Muscle of leg (tissue), 11 donors: Measurements from ENCODE around the gene SLC22A31. TPM values are rescaled to one million over a fixed set of nuclear protein-coding genes. Genes with fewer than 3 reads are reported as not detected.

Experiments
- DNase-seq: peaks from one replicate; pipeline ENCODE4 v3.0.0; 2013
- H3K27ac ChIP-seq: one replicate; pipeline ENCODE4 v1.5.1; 2013; ENCODE audit warnings: mild to moderate bottlenecking, low read length, control low read depth
- H3K27me3 ChIP-seq: one replicate; pipeline ENCODE4 v1.6.1; 2013; ENCODE audit warnings: low read length; ENCODE audit not compliant: control insufficient read depth, insufficient read depth
- H3K36me3 ChIP-seq: one replicate; pipeline ENCODE4 v1.6.1; 2013; ENCODE audit warnings: low read length; ENCODE audit not compliant: control insufficient read depth, insufficient read depth
- H3K4me1 ChIP-seq: one replicate; pipeline ENCODE4 v1.6.1; 2013; ENCODE audit warnings: low read length; ENCODE audit not compliant: control insufficient read depth, insufficient read depth
- H3K4me3 ChIP-seq: one replicate; pipeline ENCODE4 v1.5.1; 2013; ENCODE audit warnings: low read length, control low read depth
- H3K9me3 ChIP-seq: replicated peaks from 2 replicates; pipeline ENCODE4 v1.6.1; 2013; ENCODE audit warnings: low read depth, low read length; ENCODE audit not compliant: control insufficient read depth
- WGBS: methylation state at CpG from one replicate; pipeline ENCODE4 v1.1.5; 2013; ENCODE audit warnings: missing lambda C conversion rate; ENCODE audit not compliant: insufficient coverage; 5-methylcytosine and 5-hydroxymethylcytosine counted together
- polyA plus RNA-seq, 8 donors: library from polyadenylated mRNA; unstranded; fragments of 120-200 nt; gene quantifications; one replicate each; pipeline versions ENCODE4 v1.2.1 to v1.2.3, GENCODE V29; 2013; ENCODE audit warnings: inconsistent platforms in 1 of 8, low replicate concordance in 1 of 8; ENCODE audit not compliant: insufficient read length in 8 of 8, insufficient read depth in 1 of 8
- total RNA-seq: library from RNA; stranded (reverse); fragments of 120-200 nt; gene quantifications from one replicate; pipeline ENCODE4 v1.2.4, GENCODE V29; 2013

Gene SLC22A31
- total and polyA plus RNA-seq, 9 donors, result 0.70 to 5.5 (median 1.9) TPM; not detected in 1

DNA sequence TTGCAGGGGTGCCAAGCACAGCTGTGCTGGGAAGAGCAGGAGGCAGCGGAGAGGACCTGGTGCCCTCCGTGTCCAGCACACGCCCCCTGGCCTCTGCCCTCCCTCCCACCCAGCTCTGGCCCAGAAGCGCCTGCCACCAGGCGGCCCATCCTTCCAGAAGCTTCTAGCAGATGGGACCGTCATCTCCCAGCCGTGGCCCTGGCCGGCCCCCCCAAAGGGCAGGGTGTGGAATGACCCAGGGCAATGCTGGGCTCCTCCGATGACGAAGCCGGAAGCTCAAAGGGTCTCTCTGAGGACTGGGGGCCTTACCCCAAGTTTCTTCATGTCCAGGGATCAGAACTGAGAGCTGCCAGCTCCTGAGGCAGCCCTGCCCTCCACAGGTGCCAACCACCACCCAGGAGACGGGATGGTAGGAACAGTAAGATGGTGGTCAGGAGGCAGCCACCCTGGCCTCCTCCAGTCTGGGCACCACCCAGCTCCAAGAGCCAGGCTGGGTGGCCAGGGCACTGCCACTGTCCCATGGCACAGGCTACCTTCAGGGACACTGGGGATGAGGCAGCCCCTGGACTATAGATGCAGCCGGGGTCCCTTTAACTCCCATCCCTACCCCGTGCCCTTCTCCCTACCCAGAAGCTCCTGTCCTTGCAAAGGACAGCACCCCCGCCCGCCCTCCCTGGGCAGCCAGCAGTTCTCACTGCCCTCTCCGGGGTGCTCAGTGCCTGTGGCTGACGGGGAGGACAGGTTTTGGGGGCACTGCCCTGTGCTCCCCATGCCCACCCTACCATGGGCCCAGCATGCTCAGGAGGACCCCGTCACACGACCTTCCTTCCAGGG lies 35.3 kb downstream of the SLC22A31 start:
- Histone ChIP-seq H3K36me3 (no peaks in the 10 kb centered on the region), H3K27ac (no peak overlapping the region), H3K4me1 (peaks cover 15% of the 10 kb centered on the region), H3K4me3 (no peak overlapping the region), H3K9me3 (no peaks in the 10 kb centered on the region), H3K27me3 (peaks cover 14% of the 10 kb centered on the region)
- WGBS, result 69% methylated on average over 11 of the region's 20 CpGs
- DNase-seq, result no peak

- Histone ChIP-seq H3K36me3 (no peaks in the 10 kb centered on the region), H3K27me3 (peaks cover 7% of the 10 kb centered on the region), H3K27ac (no peak overlapping the region), H3K4me3 (no peak overlapping the region), H3K4me1 (peaks cover 15% of the 10 kb centered on the region), H3K9me3 (no peaks in the 10 kb centered on the region)
- DNase-seq, result no peak
- WGBS, result 25% methylated on average over 10 of the region's 15 CpGs
Measured at GRCh38 chr16:89164436-89164835, 35.9 kb downstream of the SLC22A31 start.

DNA sequence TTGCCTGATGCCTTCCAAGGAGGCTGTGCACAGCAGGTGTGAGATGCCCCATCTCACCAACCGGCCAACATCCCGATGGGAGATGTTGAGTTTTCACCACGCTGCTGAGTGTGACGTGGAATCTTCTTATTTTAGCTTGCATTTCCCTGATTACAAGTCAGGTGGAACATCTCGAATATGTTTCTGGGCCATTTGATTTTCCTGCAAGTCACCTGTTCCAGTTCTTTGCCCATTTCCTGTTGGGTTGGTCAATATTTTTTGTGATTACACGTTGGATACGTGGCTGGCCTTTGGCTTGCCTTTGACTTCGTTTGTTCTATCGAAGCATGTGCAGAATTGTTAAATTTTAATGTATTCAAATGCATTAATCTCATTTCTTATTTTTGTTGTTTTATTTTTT lies 37.0 kb downstream of the SLC22A31 start:
- no peak overlapping the region for H3K4me3 ChIP-seq
- no peaks in the 10 kb centered on the region for H3K36me3 ChIP-seq
- 97% methylated on average over 5 of the region's 9 CpGs for WGBS
- H3K4me1 ChIP-seq, result peaks cover 10% of the 10 kb centered on the region
- H3K9me3 ChIP-seq, result no peaks in the 10 kb centered on the region
- no peak overlapping the region for H3K27ac ChIP-seq
- DNase-seq, result no peak
- H3K27me3 ChIP-seq, result peaks cover 5% of the 10 kb centered on the region

GRCh38 chr16:89161763-89162713 lies 38.3 kb downstream of the SLC22A31 start:
- peaks cover 5% of the 10 kb centered on the region for H3K27me3 ChIP-seq

DNA sequence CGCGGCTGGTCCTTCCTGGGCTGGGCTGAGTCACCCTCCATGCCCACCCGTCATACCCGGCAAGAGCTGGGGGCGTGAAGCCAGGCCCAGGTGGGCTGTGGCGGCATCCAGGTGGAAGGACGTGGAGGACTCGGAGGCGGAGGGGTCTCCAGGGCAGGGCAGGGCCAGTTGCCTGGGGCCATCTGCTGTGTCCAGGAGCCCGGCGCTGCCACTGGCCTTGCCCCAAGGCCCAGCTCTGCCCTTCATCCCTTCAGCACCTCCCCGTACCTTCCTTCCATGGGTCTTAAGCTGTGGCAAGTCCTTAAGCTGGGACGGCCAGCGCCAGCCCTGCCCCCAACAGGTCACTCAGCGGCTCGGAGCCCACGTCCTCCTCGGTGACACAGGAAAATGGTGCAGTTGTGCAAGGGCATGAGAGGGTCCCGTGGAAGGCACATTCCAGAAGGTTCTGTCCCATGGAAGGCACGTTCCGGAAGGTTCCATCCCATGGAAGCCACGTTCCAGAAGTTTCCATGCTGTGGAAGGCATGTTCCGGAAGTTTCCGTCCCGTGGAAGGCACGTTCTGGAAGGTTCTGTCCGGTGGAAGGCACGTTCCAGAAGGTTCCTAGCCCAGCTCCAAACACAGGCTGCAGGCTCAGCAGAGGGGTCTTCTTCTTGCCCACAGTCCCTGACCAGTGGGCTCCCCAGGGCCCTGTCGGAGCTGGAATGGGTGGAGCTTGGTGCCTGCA lies 39.2 kb downstream of the SLC22A31 start:
- no peaks in the 10 kb centered on the region for H3K36me3 ChIP-seq
- H3K27ac ChIP-seq, result no peak overlapping the region
- no peaks in the 10 kb centered on the region for H3K9me3 ChIP-seq
- H3K4me1 ChIP-seq, result peaks cover 10% of the 10 kb centered on the region
- H3K27me3 ChIP-seq, result peaks cover 5% of the 10 kb centered on the region
- WGBS, result 89% methylated on average over 29 of the region's 29 CpGs
- no peak for DNase-seq
- H3K4me3 ChIP-seq, result no peak overlapping the region

More at GRCh38 chr16:89161763-89162713, 38.3 kb downstream of the SLC22A31 start:
- H3K4me3 ChIP-seq, result no peak overlapping the region
- no peak for DNase-seq
- 81% methylated on average over 34 of the region's 40 CpGs for WGBS
- no peaks in the 10 kb centered on the region for H3K9me3 ChIP-seq
- peaks cover 4% of the 10 kb centered on the region for H3K4me1 ChIP-seq
- no peak overlapping the region for H3K27ac ChIP-seq
- no peaks in the 10 kb centered on the region for H3K36me3 ChIP-seq

DNA sequence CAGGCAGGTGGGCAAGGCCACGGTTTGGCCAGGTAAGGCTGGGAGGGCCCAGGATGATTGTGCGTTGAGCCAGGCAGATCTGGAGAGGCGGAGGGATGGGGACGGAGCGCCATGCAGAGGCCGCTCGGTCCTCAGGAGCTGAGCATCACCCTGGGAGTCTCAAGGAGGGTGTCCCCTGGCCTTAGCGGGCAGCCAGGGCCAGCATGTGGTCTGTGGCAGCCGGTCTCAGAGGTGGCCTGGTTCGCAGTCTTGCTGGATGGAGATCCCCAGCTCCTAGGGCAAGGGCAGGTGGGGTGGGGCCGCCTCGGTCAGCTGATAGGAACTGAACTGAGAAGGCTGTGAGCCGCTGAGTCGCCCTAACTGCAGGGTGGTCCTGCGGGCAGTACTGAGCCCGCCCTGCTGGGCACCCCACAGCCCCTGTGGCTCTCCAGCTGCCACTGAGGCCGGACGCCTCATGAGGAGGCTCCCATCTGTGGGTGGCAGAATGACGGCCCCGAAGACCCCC lies 40.4 kb downstream of the SLC22A31 start:
- 90% methylated on average over 18 of the region's 20 CpGs for WGBS
- H3K4me1 ChIP-seq, result peaks cover 21% of the 10 kb centered on the region
- H3K36me3 ChIP-seq, result no peaks in the 10 kb centered on the region
- no peaks in the 10 kb centered on the region for H3K9me3 ChIP-seq
- no peak overlapping the region for H3K4me3 ChIP-seq
- H3K27me3 ChIP-seq, result peaks cover 5% of the 10 kb centered on the region
- H3K27ac ChIP-seq, result no peak overlapping the region
- no peak for DNase-seq

- H3K9me3 ChIP-seq, result no peaks in the 10 kb centered on the region
- peaks cover 5% of the 10 kb centered on the region for H3K27me3 ChIP-seq
- H3K36me3 ChIP-seq, result no peaks in the 10 kb centered on the region
- H3K4me1 ChIP-seq, result peaks cover 26% of the 10 kb centered on the region
- no peak for DNase-seq
- H3K27ac ChIP-seq, result no peak overlapping the region
- 86% methylated on average over 48 of the region's 48 CpGs for WGBS
- H3K4me3 ChIP-seq, result no peak overlapping the region
Measured at GRCh38 chr16:89159066-89159849, 41.1 kb downstream of the SLC22A31 start.

GRCh38 chr16:89157778-89158177 lies 42.6 kb downstream of the SLC22A31 start:
- Histone ChIP-seq H3K27me3 (no peaks in the 10 kb centered on the region), H3K9me3 (no peaks in the 10 kb centered on the region), H3K27ac (no peak overlapping the region), H3K36me3 (no peaks in the 10 kb centered on the region), H3K4me1 (peaks cover 26% of the 10 kb centered on the region), H3K4me3 (no peak overlapping the region)
- no peak for DNase-seq
- 88% methylated on average over 11 of the region's 12 CpGs for WGBS
